Ishikawa (cell line): ENCODE measurements around the gene PRSS2.

ENCODE experiments used
- CEBPB ChIP-seq: IDR thresholded peaks from 2 replicates; pipeline ENCODE4 v1.6.1; 2012
- EP300 ChIP-seq: IDR thresholded peaks from 2 replicates; pipeline ENCODE4 v1.6.1; 2012; ENCODE audit warnings: borderline replicate concordance
- FOXM1 ChIP-seq: IDR thresholded peaks from 2 replicates; pipeline ENCODE4 v1.6.1; 2012; ENCODE audit warnings: low read depth, borderline replicate concordance
- RAD21 ChIP-seq: IDR thresholded peaks from 2 replicates; pipeline ENCODE4 v1.6.1; 2012; ENCODE audit warnings: low read depth
- TCF12 ChIP-seq: IDR thresholded peaks from 2 replicates; pipeline ENCODE4 v1.6.1; 2012; ENCODE audit warnings: low read depth
- YY1 ChIP-seq: IDR thresholded peaks from 2 replicates; pipeline ENCODE4 v1.6.1; 2012; ENCODE audit warnings: low read depth
- TF ChIP-seq, protein P1 (sequence below): IDR thresholded peaks from 2 replicates; pipeline ENCODE4 v1.6.1; 2012
- TF ChIP-seq, protein P2 (sequence below): IDR thresholded peaks from 2 replicates; pipeline ENCODE4 v1.6.1; 2012; ENCODE audit warnings: low read depth, mild to moderate bottlenecking

DNA sequence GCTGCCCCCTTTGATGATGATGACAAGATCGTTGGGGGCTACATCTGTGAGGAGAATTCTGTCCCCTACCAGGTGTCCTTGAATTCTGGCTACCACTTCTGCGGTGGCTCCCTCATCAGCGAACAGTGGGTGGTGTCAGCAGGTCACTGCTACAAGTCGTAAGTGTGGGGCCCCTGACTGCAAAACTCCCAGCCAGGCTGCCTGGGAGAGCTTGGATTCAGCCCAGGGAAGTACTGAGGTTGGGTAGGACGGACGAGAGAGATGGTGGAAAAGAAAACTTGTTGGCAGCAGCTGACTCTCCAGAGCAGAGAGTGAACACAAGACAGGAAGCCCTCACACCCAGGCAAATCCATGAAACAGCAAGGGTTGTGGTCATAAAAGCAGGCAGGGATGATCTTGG is 1.3 kb downstream of the PRSS2 start:
- peak; percentile 29; the same call in 1 of the 2 replicates for TF ChIP-seq TCF12
- TF ChIP-seq, protein P1, sequence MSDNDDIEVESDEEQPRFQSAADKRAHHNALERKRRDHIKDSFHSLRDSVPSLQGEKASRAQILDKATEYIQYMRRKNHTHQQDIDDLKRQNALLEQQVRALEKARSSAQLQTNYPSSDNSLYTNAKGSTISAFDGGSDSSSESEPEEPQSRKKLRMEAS = no peak
- TF ChIP-seq CEBPB = no peak
- no peak for TF ChIP-seq FOXM1
- TF ChIP-seq RAD21 = no peak
- TF ChIP-seq, protein P2, sequence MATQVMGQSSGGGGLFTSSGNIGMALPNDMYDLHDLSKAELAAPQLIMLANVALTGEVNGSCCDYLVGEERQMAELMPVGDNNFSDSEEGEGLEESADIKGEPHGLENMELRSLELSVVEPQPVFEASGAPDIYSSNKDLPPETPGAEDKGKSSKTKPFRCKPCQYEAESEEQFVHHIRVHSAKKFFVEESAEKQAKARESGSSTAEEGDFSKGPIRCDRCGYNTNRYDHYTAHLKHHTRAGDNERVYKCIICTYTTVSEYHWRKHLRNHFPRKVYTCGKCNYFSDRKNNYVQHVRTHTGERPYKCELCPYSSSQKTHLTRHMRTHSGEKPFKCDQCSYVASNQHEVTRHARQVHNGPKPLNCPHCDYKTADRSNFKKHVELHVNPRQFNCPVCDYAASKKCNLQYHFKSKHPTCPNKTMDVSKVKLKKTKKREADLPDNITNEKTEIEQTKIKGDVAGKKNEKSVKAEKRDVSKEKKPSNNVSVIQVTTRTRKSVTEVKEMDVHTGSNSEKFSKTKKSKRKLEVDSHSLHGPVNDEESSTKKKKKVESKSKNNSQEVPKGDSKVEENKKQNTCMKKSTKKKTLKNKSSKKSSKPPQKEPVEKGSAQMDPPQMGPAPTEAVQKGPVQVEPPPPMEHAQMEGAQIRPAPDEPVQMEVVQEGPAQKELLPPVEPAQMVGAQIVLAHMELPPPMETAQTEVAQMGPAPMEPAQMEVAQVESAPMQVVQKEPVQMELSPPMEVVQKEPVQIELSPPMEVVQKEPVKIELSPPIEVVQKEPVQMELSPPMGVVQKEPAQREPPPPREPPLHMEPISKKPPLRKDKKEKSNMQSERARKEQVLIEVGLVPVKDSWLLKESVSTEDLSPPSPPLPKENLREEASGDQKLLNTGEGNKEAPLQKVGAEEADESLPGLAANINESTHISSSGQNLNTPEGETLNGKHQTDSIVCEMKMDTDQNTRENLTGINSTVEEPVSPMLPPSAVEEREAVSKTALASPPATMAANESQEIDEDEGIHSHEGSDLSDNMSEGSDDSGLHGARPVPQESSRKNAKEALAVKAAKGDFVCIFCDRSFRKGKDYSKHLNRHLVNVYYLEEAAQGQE = no peak
- peak; percentile 38; the same call in 1 of the 2 replicates for TF ChIP-seq EP300
- TF ChIP-seq YY1 = no peak
